Smooth muscle cell (in vitro differentiated cells): Measurements from ENCODE around the gene CEP170. TPM values are rescaled to one million over a fixed set of nuclear protein-coding genes. Genes with fewer than 3 reads are reported as not detected.
A peak's percentile ranks its signal among the peaks of the same experiment; 100 is the strongest.
"Not testable (repeated sequence)": the region's sequence is repeated elsewhere in the genome, so short reads cannot be mapped to it uniquely, and the experiment has no call there.

ENCODE experiments used
- DNase-seq: peaks from one replicate; lab custom pipeline; 2025; ENCODE audit not compliant: unreplicated experiment; lab: John Stamatoyannopoulos, UW
- H2AFZ ChIP-seq: fragments of 200-600 bp; sonication (generic); 2 replicates; pipeline ENCODE4 v1.6.0; 2016; ENCODE audit warnings: antibody characterized with exemption, low read depth, mild to moderate bottlenecking
- H3F3A ChIP-seq: fragments of 200-600 bp; sonication (generic); 2 replicates; pipeline ENCODE4 v1.6.0; 2017; ENCODE audit warnings: antibody characterized with exemption, low read depth
- H3K27ac ChIP-seq: fragments of 200-600 bp; sonication (generic); 2 replicates; pipeline ENCODE4 v1.5.1; 2016; ENCODE audit warnings: low read depth, mild to moderate bottlenecking
- H3K27me3 ChIP-seq: fragments of 200-600 bp; sonication (generic); 2 replicates; pipeline ENCODE4 v1.6.1; 2016; ENCODE audit warnings: low read depth, mild to moderate bottlenecking
- H3K36me3 ChIP-seq: fragments of 200-600 bp; sonication (generic); 2 replicates; pipeline ENCODE4 v1.5.1; 2016; ENCODE audit warnings: low read depth
- H3K4me1 ChIP-seq: fragments of 200-600 bp; sonication (generic); 2 replicates; pipeline ENCODE4 v1.5.1; 2016; ENCODE audit warnings: low read depth
- H3K4me2 ChIP-seq: fragments of 200-600 bp; sonication (generic); 2 replicates; pipeline ENCODE4 v1.6.0; 2016; ENCODE audit warnings: mild to moderate bottlenecking
- H3K4me3 ChIP-seq: fragments of 200-600 bp; sonication (generic); 2 replicates; pipeline ENCODE4 v1.5.1; 2016; ENCODE audit warnings: mild to moderate bottlenecking
- H3K79me2 ChIP-seq: fragments of 200-600 bp; sonication (generic); 2 replicates; pipeline ENCODE4 v1.6.0; 2016; ENCODE audit warnings: low read depth, mild to moderate bottlenecking
- H3K9ac ChIP-seq: fragments of 200-600 bp; sonication (generic); 2 replicates; pipeline ENCODE4 v1.6.0; 2016; ENCODE audit warnings: low read depth
- H3K9me3 ChIP-seq: fragments of 200-600 bp; sonication (generic); replicated peaks from 2 replicates; pipeline ENCODE4 v1.5.1; 2016; ENCODE audit warnings: low read depth
- H4K20me1 ChIP-seq: fragments of 200-600 bp; sonication (generic); 2 replicates; pipeline ENCODE4 v1.6.0; 2016; ENCODE audit warnings: low read depth
- CTCF ChIP-seq: fragments of 200-600 bp; sonication (generic); IDR thresholded peaks from 2 replicates; pipeline ENCODE4 v1.5.1; 2017; ENCODE audit warnings: borderline replicate concordance, mild to moderate bottlenecking, antibody characterized with exemption; ENCODE audit not compliant: insufficient read depth, poor library complexity, severe bottlenecking
- WGBS: methylation state at CpG from one replicate; pipeline ENCODE4 v1.1.7; 2016; ENCODE audit warnings: low lambda C conversion rate; 5-methylcytosine and 5-hydroxymethylcytosine counted together
- polyA plus RNA-seq: library from polyadenylated mRNA; unstranded; fragments of >200 nt; fragmentation: Nextera tagmentation; extraction: Ambion mirVana; gene quantifications from 2 replicates; pipeline ENCODE4 v1.2.1, GENCODE V29; 2016
- total RNA-seq: library from RNA; depleted of rRNA; stranded (reverse); fragments of >200 nt; gene quantifications from 2 replicates; pipeline ENCODE4 v1.2.3, GENCODE V29; 2014

CEP170 gene
- total and polyA plus RNA-seq, 2 experiments from 2014 or later = 76.0 to 145 TPM

- peaks cover 100% of the 10 kb centered on the region for H3K79me2 ChIP-seq
- no peaks in the 10 kb centered on the region for H3K27me3 ChIP-seq
- H3K9me3 ChIP-seq = peaks cover 20% of the 10 kb centered on the region
- DNase-seq = no peak
- H3K36me3 ChIP-seq = peaks cover 29% of the 10 kb centered on the region
- no peak overlapping the region for H3K27ac ChIP-seq
- peaks cover 1% of the 10 kb centered on the region for H3K4me1 ChIP-seq
- H2AFZ ChIP-seq = no peak overlapping the region
- no peak for TF ChIP-seq CTCF
- peaks cover 66% of the 10 kb centered on the region for H4K20me1 ChIP-seq
- peaks cover 15% of the 10 kb centered on the region for H3F3A ChIP-seq
- H3K4me2 ChIP-seq = no peak overlapping the region
- no peak overlapping the region for H3K4me3 ChIP-seq
- 93% methylated on average over 2 of the region's 2 CpGs for WGBS
- H3K9ac ChIP-seq = no peak overlapping the region
Measured at GRCh38 chr1:243227622-243228021, 27.5 kb downstream of the CEP170 start.

GRCh38 chr1:243218059-243218458, 37.0 kb downstream of the CEP170 start:
- no peak for DNase-seq
- H3K4me3 ChIP-seq = no peak overlapping the region
- peaks cover 43% of the 10 kb centered on the region for H3F3A ChIP-seq
- TF ChIP-seq CTCF = no peak
- no peak overlapping the region for H2AFZ ChIP-seq
- H4K20me1 ChIP-seq = peaks cover 63% of the 10 kb centered on the region
- peaks cover 6% of the 10 kb centered on the region for H3K36me3 ChIP-seq
- no peaks in the 10 kb centered on the region for H3K9me3 ChIP-seq
- H3K9ac ChIP-seq = no peak overlapping the region
- no peak overlapping the region for H3K27ac ChIP-seq
- peaks cover 87% of the 10 kb centered on the region for H3K79me2 ChIP-seq
- H3K4me1 ChIP-seq = peaks cover 8% of the 10 kb centered on the region
- H3K4me2 ChIP-seq = no peak overlapping the region
- no peaks in the 10 kb centered on the region for H3K27me3 ChIP-seq

GRCh38 chr1:243217349-243217748, 37.7 kb downstream of the CEP170 start:
- Histone ChIP-seq H3K4me1 (peaks cover 4% of the 10 kb centered on the region), H4K20me1 (peaks cover 66% of the 10 kb centered on the region), H3K36me3 (peaks cover 6% of the 10 kb centered on the region), H3K79me2 (peaks cover 87% of the 10 kb centered on the region), H3K9me3 (no peaks in the 10 kb centered on the region), H3K4me3 (no peak overlapping the region), H3F3A (peaks cover 36% of the 10 kb centered on the region), H3K4me2 (no peak overlapping the region), H3K27ac (peak overlapping the region; percentile 10), H3K9ac (no peak overlapping the region), H2AFZ (no peak overlapping the region), H3K27me3 (no peaks in the 10 kb centered on the region)
- 91% methylated on average over 2 of the region's 2 CpGs for WGBS
- TF ChIP-seq CTCF = no peak
- DNase-seq = no peak

GRCh38 chr1:243216741-243217140, 38.3 kb downstream of the CEP170 start:
- H3K79me2 ChIP-seq = peaks cover 85% of the 10 kb centered on the region
- no peak for TF ChIP-seq CTCF
- H2AFZ ChIP-seq = no peak overlapping the region
- H3K4me1 ChIP-seq = peaks cover 3% of the 10 kb centered on the region
- no peak overlapping the region for H3K27ac ChIP-seq
- H3K9ac ChIP-seq = no peak overlapping the region
- H4K20me1 ChIP-seq = peaks cover 68% of the 10 kb centered on the region
- no peaks in the 10 kb centered on the region for H3K27me3 ChIP-seq
- peaks cover 32% of the 10 kb centered on the region for H3F3A ChIP-seq
- whole genome bisulfite sequencing = 94% methylated on average over 2 of the region's 2 CpGs
- no peak overlapping the region for H3K4me3 ChIP-seq
- H3K4me2 ChIP-seq = no peak overlapping the region
- peaks cover 6% of the 10 kb centered on the region for H3K36me3 ChIP-seq
- DNase-seq = no peak
- H3K9me3 ChIP-seq = no peaks in the 10 kb centered on the region

GRCh38 chr1:243215276-243215875, 39.7 kb downstream of the CEP170 start:
- H3K4me1 ChIP-seq, H3K27me3 ChIP-seq, H3K9ac ChIP-seq, H3K4me3 ChIP-seq, H3K27ac ChIP-seq, H3K9me3 ChIP-seq, H3K36me3 ChIP-seq, H2AFZ ChIP-seq, H3K4me2 ChIP-seq, DNase-seq: not testable (repeated sequence)
- Histone ChIP-seq H3F3A (peaks cover 32% of the 10 kb centered on the region), H3K79me2 (peaks cover 74% of the 10 kb centered on the region), H4K20me1 (peaks cover 60% of the 10 kb centered on the region)
- whole genome bisulfite sequencing = 56% methylated on average over 12 of the region's 12 CpGs
